ENCODE measurements around the gene CCDC124. TPM values are rescaled to one million over a fixed set of nuclear protein-coding genes. Genes with fewer than 3 reads are reported as not detected.
A peak's percentile ranks its signal among the peaks of the same experiment; 100 is the strongest.

Gene CCDC124
- total RNA-seq, 1 donor from 2014 or later, result 87.9 TPM

- Mint-ChIP-seq H3K4me1 (ENCODE audit: low read depth, unreplicated experiment) (peaks cover 13% of the 10 kb centered on the region), H3K36me3 (ENCODE audit: unreplicated experiment) (no peaks in the 10 kb centered on the region), H3K27me3 (ENCODE audit: unreplicated experiment) (peaks cover 16% of the 10 kb centered on the region), H3K4me3 (ENCODE audit: unreplicated experiment) (no peak overlapping the region), H3K9me3 (ENCODE audit: unreplicated experiment) (peaks cover 7% of the 10 kb centered on the region), H3K27ac (ENCODE audit: unreplicated experiment) (no peak overlapping the region)
- no peak for DNase-seq
- TF ChIP-seq CTCF (IDR thresholded peaks at IDR 0.05; ENCODE audit: partially characterized antibody, unreplicated experiment), result no peak
These were observed 21.6 kb downstream of the CCDC124 start for GRCh38 chr19:17954401-17954800.

- no peak for DNase-seq
- Mint-ChIP-seq H3K27ac (ENCODE audit: unreplicated experiment) (peak overlapping the region; percentile 75), H3K4me1 (ENCODE audit: low read depth, unreplicated experiment) (peaks cover 6% of the 10 kb centered on the region), H3K27me3 (ENCODE audit: unreplicated experiment) (peaks cover 10% of the 10 kb centered on the region), H3K9me3 (ENCODE audit: unreplicated experiment) (no peaks in the 10 kb centered on the region), H3K36me3 (ENCODE audit: unreplicated experiment) (no peaks in the 10 kb centered on the region), H3K4me3 (ENCODE audit: unreplicated experiment) (peak overlapping the region; percentile 28)
- TF ChIP-seq CTCF (IDR thresholded peaks at IDR 0.05; ENCODE audit: partially characterized antibody, unreplicated experiment), result no peak
These were observed 24.5 kb downstream of the CCDC124 start for GRCh38 chr19:17957149-17957849.

GRCh38 chr19:17957885-17958284, 25.1 kb downstream of the CCDC124 start:
- peaks cover 6% of the 10 kb centered on the region for H3K4me1 Mint-ChIP-seq (ENCODE audit: low read depth, unreplicated experiment)
- DNase-seq, result no peak
- peaks cover 10% of the 10 kb centered on the region for H3K27me3 Mint-ChIP-seq (ENCODE audit: unreplicated experiment)
- no peak overlapping the region for H3K4me3 Mint-ChIP-seq (ENCODE audit: unreplicated experiment)
- H3K36me3 Mint-ChIP-seq (ENCODE audit: unreplicated experiment), result no peaks in the 10 kb centered on the region
- no peak for TF ChIP-seq CTCF (IDR thresholded peaks at IDR 0.05; ENCODE audit: partially characterized antibody, unreplicated experiment)
- no peaks in the 10 kb centered on the region for H3K9me3 Mint-ChIP-seq (ENCODE audit: unreplicated experiment)
- H3K27ac Mint-ChIP-seq (ENCODE audit: unreplicated experiment), result no peak overlapping the region

- Mint-ChIP-seq H3K27me3 (ENCODE audit: unreplicated experiment) (peaks cover 13% of the 10 kb centered on the region), H3K36me3 (ENCODE audit: unreplicated experiment) (no peaks in the 10 kb centered on the region), H3K4me1 (ENCODE audit: low read depth, unreplicated experiment) (peaks cover 10% of the 10 kb centered on the region), H3K9me3 (ENCODE audit: unreplicated experiment) (peaks cover 5% of the 10 kb centered on the region), H3K27ac (ENCODE audit: unreplicated experiment) (no peak overlapping the region), H3K4me3 (ENCODE audit: unreplicated experiment) (no peak overlapping the region)
- no peak for DNase-seq
- TF ChIP-seq CTCF (IDR thresholded peaks at IDR 0.05; ENCODE audit: partially characterized antibody, unreplicated experiment), result no peak
These were observed 31.3 kb downstream of the CCDC124 start for GRCh38 chr19:17963936-17964691.

Measured in glutamatergic neuron (in vitro differentiated cells).